Mammary epithelial cell (primary cell): ENCODE measurements around the gene EFNA5.

Source experiments
- EZH2 ChIP-seq: IDR thresholded peaks from 2 replicates; pipeline ENCODE4 v1.6.1; 2012; ENCODE audit warnings: low read length, inconsistent platforms, borderline replicate concordance
- TF ChIP-seq, protein P1 (sequence below), 2 donors: IDR thresholded peaks in 1 of 2; conservative IDR thresholded peaks in 1 of 2; 2 replicates each; pipeline ENCODE4 v1.5.1; 2011 to 2012; ENCODE audit warnings: inconsistent platforms in 2 of 2, low read length in 2 of 2, mild to moderate bottlenecking in 2 of 2, control low read depth in 1 of 2, low read depth in 1 of 2; ENCODE audit not compliant: insufficient read depth in 1 of 2; ENCODE audit errors: extremely low read depth in 1 of 2

- TF ChIP-seq, protein P1, sequence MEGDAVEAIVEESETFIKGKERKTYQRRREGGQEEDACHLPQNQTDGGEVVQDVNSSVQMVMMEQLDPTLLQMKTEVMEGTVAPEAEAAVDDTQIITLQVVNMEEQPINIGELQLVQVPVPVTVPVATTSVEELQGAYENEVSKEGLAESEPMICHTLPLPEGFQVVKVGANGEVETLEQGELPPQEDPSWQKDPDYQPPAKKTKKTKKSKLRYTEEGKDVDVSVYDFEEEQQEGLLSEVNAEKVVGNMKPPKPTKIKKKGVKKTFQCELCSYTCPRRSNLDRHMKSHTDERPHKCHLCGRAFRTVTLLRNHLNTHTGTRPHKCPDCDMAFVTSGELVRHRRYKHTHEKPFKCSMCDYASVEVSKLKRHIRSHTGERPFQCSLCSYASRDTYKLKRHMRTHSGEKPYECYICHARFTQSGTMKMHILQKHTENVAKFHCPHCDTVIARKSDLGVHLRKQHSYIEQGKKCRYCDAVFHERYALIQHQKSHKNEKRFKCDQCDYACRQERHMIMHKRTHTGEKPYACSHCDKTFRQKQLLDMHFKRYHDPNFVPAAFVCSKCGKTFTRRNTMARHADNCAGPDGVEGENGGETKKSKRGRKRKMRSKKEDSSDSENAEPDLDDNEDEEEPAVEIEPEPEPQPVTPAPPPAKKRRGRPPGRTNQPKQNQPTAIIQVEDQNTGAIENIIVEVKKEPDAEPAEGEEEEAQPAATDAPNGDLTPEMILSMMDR (conservative IDR thresholded peaks at IDR 0.05 in 1 of 2, IDR thresholded peaks at IDR 0.05 in 1 of 2; ENCODE audit: extremely low read depth in 1 of 2, insufficient read depth in 1 of 2, low read depth in 1 of 2, low read length in 2 of 2) = no peak
- TF ChIP-seq EZH2 = no peak
Measured at GRCh38 chr5:107546719-107547118, 124.0 kb downstream of the EFNA5 start.
